Femur (tissue), 1 donor: ENCODE data around the gene BCAR1.
"Not testable (repeated sequence)": the region's sequence is repeated elsewhere in the genome, so short reads cannot be mapped to it uniquely, and the experiment has no call there.

ENCODE experiments used
- DNase-seq: peaks from one replicate; pipeline ENCODE4 v3.0.0-alpha.2; 2017

BCAR1 gene

DNA sequence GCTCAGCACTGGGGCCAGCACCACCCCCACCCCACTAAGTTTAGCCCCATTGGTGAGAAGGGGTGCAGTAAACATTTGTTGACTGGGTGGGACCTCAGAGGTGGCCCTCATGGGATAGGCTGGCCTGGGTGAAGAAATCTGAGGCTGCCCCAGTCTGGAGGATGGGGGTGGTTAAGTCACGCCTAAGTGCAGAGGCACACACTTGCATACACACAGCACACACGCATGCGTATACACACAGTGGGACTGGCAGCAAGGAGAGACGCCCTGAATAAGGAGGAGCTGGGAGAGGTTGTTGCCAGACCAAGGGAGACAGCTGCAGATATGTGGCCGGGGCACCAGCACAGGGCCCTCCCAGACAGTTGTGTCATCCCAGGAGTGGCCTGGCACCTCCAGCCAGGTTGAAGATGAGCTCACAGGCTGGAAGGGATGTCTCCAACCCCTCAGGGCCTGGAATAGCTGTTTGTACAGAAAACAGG is 3.0 kb upstream of the BCAR1 start:
- peak; percentile 67 for DNase-seq

DNA sequence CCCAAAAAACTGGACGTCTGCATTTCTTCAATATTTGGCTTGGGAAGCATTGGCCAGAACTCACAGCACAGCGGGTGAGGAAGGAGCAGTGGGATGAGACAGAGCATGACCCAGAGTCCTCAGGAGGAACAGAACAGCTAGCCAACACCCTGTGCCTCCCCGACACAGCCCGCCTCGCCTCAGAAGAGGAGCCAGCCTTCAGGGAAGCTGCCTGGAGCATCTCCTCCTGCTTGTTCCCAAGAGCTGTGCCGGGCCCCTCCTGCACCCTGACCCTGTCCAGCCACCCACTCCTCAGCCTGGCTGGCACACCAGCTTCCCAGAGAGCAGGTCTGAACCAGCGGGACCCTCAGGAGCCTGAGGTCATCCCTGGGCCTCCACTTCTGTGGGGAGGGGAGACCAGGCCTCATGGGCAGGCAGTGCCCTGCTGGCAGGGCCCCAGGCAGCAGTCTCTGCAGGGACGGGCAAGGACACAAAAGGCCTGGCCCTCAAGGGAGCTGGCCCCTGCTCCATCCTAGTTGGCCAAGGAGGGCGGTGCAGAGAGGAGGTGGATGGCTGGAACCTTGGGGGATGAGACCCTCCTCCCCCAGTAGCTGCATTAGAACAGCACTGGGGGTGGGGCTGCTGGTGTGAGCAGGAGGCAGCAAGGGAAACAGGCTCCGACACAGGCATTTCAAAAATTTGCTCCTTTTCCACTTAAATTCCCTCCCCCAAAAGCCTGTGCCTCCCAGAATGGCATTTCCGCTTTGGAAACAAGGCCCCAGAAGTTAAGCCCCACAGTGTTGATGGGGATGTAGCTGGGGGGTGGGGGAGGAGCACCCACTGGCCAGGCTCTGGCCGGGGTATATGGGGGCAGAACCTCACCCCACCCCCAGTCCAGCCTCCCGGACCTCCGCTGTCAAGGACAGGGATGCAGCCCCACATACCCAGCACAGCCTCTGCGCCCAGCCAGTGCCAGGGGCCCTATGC is 1.8 kb upstream of the BCAR1 start:
- DNase-seq = peak; percentile 61

DNA sequence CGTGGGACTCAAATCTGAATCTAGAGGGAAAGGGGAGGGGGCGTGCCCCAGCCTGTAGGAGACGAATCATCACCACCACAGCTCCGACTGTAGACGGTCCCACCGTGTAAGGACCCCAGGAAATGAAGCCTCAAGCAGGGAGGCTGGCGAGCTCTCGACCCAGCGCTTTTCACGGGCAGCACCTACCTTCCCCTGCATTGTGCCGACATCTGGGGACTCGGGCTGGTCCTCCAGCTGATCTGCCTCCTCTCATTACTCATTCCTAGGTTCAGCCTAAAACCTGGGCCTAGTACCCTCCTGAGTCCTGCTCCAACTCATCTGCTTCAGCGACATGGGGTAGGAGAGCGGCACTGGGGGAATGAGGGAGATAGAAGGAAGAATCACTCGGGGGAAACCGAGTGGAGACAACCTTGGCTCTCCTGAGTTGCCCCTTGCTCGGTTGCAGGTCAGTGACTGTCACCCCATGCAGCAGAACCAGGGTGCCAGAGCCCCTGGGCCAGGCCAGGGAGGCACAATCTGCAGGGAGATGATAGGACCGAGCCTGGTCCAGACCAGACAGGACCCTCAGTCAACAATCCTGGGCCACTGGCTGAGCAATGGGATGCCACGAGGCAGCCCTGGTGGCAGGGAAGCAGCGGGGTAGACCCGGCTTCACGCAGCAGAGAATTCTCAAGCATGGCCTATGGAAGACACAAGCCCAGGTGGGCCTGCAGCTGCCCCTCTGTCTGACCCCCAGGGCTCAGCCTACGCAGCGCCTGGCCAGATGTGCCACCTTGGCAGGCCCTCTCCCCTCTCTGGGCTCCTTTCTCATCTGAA is 833 bp upstream of the BCAR1 start:
- DNase-seq = peak; percentile 31

DNA sequence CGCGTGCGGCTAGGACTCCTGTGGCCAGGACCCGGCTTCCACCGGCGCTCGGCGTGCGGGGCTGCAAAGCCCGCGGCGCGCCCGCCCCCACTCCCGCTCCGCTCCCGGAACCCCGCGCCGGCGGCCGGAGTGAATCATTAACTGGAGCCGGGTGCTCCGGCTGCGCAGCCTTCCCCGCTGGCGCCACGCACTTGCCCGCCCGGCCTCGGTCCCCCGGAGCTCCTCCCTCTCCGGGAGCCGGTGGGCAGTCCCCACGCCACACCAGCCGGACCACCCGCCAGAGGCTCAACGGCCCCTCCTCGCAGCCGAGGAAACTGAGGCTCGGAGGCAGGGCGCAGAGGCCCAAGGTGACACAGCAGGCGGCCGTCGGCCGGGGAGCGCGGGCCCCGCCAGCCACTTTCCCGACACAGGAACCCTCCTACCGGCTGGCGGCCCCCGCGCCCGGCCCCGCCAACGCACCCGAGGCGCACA is 580 bp downstream of the BCAR1 start:
- no peak for DNase-seq

DNA sequence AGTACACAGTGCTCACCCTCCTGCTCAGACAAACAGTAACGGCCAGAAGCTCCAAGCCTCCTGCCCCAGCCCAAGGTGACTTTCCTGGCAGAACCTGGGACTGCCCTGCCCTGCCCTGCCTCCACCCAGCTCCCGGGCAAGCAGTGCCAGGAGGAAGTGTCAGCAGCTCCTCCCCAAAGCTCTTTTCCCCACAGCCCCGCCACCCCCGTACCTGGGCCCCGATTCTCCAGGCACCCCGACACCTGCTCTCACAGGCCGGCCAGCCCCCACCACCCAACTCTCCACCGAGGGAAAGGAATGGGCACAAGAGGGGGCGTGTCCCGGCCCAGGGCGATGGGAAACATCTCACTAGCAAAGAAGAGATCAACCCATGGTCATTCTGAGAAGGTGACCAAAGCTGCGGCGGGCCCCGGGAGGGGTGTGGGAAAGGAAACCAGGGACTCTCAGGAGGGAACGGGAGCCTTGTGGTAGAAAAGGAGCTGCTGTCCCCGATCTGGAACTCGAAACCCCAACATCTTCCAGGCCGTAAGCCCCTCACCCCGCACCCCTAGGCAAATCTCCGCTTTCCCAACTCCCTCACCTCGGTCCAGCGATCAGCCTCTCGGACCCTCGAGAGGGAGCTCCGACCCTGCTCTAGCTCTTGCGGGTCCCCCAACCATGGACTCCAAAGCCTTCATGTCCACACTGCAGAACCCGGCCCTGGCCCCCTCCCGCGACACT is 1.2 kb downstream of the BCAR1 start:
- no peak for DNase-seq

DNA sequence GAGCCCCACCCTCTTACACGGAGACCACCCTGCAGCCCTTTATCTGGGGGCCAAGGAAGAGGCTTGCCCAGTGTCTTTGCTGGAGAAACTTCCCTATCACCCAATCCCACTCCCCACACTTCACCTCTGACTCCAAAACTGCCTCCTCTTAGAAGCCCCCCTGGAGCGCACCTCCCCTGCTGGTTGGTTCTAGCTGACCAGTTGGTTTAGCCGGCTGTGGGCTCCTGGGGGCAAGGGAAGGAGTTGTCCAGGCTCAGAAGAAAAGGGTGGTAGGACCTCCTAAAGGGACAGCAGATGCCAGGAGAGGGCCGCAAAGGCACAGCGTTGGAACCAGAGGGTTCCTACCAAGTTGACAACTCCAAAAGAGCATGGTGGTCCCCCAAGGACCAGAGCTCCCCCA is 2.0 kb downstream of the BCAR1 start:
- no peak for DNase-seq

DNA sequence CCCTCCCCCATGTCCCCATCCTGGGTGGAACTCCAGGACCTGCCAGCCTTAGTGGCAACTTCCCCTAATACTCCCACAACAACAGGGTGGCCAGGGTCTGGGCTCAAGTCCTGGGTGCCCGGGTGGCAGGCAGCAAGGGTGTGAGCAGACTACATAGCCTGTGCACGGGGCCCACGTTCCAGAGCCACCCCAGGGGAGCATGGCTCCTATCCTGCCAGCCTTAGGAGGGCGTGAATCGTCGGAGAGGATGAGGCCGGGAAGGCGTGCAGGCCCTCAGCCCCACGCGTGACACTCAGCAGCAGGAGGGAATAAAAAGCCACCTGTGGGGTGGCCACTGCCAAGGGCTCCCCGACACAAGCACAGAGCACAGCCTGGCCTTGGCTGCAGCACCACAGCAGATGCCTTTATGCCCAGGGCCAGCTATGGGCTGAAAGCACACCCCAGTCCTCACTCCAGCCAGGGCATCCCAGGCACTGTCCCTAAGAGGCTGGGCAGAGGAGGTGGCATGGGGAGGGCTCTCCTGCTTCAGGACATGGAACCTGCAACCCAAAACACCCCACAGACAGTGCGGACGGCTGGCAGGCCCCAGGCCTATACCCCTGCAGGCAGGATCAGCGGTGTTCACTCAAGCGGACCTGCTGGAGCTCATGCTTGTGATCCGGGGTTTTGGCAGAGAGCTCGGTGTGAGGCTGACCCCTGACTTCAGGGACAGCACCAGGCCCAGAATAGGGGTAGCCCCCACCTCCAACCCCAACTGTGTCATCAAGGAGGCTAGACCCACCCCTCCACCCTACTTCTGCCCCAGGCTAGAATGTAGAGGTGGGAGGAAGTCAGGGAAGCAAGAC is 2.7 kb downstream of the BCAR1 start:
- DNase-seq = no peak

DNA sequence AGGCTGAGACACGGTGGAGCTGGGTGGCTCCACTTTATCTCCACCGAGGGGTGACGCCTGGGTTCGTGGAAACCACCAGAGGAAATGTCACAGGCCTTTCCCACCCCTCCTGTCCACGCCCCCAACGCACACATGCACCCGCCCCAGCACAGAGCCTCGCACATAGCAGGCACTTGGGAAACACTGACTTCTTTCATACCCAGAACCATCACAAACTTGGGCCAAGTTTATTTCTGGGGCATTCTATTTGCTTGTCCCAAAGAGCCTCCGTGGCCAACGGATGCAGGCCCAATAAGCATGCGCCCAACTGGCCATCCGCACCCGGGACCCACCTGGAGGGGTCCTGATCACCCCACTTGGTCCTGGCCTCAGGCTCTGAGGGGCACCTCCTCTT is 3.3 kb downstream of the BCAR1 start:
- DNase-seq = no peak

DNA sequence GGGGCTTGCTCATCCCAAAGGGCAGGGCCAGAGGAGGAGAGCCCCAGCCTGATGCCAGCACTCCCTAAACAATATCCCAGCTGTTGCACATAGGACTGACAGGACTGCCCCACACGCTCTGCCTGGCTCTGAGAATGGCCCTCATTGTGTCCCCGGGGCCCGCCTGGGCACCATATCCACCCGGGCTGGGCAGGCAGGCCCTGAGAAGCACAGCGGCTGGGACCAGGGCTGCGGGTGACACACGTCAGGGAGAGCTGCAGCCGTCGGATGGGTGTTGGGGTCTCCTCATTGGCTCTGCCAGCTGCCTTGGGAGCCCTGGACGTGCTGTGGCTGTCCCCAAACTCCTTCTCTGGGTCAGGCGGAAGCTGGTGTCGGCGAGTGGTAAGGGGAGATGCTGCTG is 4.2 kb downstream of the BCAR1 start:
- no peak for DNase-seq

DNA sequence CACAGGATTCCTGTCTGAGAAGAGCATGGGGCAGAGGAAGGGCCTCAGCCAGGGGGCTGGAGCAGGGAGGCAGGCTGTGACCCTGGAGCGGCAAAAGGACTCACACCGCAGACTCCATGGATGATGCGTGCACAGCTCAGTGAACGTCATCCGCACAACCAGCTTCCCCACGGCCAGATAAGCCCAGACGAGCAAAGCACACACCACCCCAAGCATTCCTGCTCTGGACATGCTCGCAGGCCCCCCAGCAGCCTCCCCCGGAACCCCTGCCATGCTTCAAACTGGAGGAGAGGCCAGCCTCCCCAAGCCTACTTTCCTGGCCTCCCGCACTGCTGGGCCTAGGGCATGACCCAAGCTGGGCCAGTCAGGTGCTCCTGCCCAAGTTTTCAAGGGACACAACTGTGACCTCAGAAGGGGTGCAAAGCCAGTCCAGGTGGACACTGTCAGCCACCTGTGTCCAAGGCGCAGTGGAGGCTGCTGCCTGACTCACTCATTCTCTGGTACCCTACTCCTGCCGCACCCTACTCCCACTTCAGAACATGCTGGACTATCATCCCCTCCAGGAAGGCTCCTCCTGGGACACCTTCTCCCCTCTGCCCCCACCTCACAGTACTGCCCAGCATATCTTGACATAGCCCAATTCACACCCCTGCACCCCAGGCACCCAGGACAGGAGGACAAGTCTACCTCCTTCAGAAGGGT is 4.8 kb downstream of the BCAR1 start:
- DNase-seq = no peak

DNA sequence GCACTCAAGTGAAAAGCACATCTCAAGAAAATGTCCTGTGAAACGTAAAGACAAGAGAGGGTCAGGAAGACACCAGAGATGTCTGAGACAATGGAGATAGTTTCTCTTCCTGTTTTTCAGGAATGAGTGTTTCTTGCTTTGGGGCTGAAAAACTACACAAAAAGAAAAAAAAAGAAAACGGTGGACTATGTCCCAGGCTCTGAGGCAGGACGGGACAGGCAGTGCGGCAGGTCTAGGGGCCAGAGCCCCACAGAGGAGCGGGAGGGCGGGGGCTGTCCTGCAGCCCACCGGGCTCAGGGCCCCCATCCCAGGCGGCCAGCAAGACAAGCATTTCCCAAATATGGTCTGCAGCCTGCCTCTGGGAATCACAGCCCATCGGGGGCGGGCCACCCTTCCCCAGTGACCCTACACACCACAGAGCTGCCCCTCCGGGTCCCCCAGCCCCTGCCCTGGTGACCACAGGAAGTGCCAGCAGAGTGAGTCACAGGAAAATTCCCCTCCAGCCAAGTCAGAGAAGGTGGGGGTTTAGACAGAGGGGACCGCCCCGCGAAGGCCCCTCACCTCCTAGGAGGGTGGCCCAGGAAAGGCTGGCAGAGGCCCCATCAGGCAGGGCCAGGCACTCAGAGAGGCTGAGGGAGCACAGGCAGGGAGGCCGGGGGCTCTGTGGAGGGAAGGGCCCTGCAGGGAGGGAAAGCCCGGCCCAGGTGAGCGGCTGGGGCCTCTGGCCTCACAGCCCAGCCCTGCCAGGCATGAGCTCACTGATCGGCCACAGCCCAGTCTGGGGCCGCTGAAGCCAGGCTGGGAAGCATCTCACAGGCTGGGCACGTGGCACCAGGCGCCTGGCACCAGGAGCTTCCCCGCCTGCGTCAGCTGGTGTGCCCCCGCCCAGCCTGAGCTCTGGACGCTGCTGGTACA is 6.3 kb downstream of the BCAR1 start:
- peak; percentile 94 for DNase-seq

DNA sequence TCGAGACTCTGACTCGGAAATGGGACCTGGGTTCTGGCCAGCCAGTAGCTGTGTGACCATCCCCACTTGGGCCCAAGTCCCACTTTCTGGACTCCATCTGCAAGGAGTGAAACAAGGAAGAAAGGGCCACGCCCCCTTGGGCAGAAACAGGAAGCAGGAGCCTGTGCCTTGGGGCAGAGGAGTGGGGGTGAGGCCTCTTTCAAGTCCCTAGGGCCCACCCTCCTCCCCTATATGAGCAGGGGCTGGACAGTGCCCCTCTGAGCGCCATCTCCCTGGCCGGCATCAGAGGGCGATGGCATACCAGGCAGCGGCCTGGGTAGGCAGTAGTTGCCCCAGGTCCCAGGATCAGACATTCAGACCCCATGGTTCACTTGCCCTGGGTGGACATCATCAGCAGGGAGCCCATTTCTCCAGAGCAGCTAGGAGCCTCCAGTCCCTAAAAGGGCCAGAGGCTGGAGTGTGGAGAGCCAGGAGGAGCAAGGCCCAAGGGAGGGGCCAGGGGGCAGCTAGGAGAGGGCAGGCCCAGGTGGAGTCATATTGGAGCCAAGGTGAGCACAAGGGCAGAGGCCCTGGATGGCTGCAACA is 7.1 kb downstream of the BCAR1 start:
- DNase-seq = no peak

DNA sequence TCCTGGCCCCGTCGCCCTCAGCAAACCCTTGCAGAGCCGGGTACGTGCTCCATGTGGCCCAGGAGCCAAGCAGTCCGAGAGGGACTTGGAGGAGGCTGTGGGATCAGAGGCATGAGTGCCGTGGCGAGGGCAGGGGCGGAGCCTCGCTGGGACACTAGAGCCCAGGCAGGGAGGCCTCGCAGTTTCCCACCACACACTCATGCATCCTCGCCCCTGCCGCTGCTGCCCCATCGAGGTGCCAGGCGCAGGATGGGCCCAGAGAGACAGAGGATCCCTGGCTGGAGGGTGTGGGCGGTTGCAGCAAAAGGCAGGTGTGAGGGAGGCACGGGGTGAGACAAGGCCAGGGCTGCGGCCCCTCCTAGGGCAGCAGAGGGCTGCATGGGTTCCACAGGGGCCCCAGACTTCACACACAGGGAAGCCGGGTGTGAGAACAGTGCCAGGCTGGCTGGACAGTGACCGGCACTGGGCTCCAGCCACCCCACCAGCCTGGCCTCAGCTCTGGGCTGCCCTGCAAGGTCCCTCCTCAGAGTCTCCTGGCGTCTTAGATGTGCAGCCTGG is 7.7 kb downstream of the BCAR1 start:
- DNase-seq = no peak

DNA sequence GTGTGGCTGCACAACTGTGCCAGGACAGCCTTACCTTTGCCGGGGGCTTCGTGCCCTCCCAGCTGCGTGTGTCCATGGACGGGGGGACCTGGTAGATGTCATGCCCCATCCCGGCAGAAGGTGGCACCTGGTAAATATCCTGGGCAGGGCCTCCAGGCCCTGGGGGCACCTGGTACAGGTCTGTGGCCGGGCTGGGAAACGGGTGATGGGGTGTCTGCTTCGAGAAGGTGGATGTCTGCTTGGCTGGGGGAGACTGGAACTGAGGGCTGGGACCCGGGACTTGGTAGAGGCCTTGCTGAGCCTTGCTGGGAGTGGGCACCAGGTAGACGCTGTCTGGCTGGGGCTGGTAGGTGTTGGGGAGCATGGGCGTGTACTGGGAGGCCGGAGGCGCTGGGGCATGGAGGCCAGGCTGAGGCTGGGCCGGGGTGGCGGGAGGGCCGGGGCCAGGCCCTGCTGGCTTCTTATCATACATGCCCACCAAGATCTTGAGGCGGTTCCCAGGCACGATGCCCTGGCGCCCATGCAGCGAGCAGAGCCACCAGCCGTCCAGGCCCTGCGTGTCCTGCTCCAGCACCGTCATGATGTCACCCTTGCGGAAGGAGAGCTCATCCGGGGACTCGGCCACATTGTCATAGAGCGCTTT is 8.9 kb downstream of the BCAR1 start:
- DNase-seq = not testable (repeated sequence)

DNA sequence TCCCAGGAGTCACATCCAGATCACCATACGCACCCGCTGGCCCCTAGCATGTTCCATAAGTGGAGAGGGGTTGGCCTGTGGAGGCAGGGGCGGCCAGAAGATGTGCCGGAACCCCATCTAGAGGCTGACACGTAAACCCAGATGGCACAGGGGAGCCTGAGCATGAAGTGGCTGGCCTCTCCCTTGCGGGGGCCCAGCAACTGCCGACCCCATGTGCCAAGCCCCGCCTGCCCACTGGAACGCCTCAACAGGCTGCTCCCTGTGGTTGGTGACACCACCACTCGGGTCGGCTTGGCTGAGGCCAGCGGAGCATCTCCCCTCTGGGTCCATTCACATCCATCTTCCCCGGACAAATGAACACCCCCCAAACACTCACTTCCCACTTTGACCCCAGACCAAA is 9.5 kb downstream of the BCAR1 start:
- no peak for DNase-seq

DNA sequence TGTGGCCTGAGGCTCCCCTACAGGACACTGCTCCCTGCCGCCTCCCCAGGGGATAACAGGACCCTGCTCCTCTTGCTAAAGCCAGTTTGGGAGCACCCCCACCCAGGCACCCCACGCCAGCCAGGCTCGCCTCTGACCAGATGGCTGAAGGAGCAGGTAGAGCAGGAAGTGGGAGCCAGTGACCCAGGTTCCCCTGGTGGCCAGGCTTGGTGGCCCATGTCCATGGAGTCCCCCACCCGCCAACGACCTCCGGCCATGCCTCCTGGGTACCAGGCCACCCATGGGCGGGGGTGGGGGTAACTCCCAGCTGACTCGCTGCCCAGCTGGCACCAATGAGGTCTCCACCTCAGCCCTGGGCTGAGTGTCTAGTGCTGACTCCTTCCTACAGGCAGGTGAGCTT is 10.0 kb downstream of the BCAR1 start:
- DNase-seq = no peak

DNA sequence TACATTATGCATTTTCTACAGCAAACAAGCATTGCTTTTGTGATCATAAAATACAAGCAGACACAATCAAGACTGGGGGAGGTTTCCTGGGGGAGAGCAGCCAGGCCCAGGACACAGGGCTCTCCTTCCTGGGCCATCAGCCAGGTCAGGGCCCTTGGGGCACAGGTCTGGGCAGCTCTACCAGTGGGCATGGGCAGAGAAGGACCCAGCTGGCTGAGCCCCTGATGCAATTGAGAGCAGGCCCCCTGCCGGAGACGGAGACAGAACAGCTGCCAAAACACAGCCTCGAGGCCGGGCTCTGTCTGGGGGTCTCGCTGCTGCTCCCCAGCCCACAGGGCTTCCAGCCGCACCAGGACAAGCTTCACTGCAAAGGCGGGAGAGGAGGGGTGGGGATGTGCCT is 10.8 kb downstream of the BCAR1 start:
- DNase-seq = not testable (repeated sequence)

DNA sequence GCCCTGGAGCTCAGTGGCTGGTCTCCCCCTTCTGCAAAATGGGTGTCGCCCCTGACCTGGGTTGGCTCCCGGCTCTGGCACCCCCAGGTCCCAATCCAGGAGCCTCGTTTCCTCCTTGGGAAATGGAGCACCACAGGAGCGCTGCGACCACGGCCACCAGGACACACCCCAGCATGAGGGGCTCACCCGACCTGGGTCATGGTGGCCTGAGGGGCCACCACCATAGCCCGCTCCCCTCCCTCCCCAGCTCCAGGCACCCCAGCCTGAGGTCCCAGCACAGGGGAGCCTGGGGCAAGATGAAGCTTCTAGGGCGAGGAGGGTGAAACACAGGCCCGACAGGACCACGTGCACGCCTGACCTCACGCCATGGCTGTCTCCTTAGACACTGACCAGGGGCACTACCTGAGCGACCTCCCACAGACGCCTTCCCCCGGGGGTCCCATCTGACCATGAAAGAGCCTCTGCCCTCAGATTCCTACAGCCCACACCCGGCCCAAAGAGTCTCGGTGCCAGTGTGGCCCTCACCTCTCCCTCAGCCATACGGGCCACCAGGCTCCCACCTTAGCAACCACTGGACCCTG is 11.8 kb downstream of the BCAR1 start:
- no peak for DNase-seq
